Measurements from ENCODE around the gene NDUFS5.

DNA sequence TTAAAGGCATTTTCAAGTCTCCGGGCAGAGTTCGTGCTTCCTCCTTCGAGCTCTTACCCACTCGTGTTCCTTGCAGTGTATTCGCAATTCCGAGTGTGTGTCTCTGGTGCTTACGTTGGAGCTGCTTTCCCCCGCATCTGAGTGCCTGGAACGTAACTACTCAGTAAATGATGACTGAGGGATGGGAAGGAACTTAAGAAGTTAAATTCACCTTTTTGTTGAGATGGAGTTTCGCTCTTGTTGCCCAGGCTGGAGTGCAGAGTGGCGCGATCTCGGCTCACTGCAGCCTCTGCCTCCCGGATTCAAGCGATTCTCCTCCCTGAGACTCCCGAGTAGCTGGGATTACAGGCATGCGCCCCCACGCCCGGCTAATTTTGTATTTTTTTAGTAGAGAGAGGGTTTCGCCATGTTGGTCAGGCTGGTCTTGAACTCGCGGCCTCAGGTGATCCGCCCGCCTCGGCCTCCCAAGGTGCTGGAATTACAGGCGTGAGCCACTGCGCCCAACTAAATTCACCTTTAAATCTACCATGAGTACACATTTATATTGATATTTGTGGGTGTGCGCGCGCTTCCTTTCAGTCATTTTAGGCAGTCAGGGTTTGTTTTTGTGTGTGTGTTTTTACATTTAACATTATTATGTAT, 837 bp downstream of the NDUFS5 start:
- TF ChIP-seq EP300 (IDR thresholded peaks at IDR 0.05; ENCODE audit: borderline replicate concordance) (no peak), CEBPB (IDR thresholded peaks at IDR 0.05) (no peak), RAD21 (IDR thresholded peaks at IDR 0.05; ENCODE audit: low read depth) (no peak), TAF1 (IDR thresholded peaks at IDR 0.05; ENCODE audit: low read depth) (no peak), TCF12 (IDR thresholded peaks at IDR 0.05; ENCODE audit: low read depth) (no peak)
- TF ChIP-seq, protein P1, sequence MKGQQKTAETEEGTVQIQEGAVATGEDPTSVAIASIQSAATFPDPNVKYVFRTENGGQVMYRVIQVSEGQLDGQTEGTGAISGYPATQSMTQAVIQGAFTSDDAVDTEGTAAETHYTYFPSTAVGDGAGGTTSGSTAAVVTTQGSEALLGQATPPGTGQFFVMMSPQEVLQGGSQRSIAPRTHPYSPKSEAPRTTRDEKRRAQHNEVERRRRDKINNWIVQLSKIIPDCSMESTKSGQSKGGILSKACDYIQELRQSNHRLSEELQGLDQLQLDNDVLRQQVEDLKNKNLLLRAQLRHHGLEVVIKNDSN (IDR thresholded peaks at IDR 0.05): no peak
- TF ChIP-seq, protein P2, sequence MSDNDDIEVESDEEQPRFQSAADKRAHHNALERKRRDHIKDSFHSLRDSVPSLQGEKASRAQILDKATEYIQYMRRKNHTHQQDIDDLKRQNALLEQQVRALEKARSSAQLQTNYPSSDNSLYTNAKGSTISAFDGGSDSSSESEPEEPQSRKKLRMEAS (IDR thresholded peaks at IDR 0.05): no peak

All from Ishikawa (cell line).